CD14-positive monocyte (primary cell): ENCODE results near the gene IKZF3. TPM values are rescaled to one million over a fixed set of nuclear protein-coding genes. Genes with fewer than 3 reads are reported as not detected.
"Not testable (repeated sequence)": the region's sequence is repeated elsewhere in the genome, so short reads cannot be mapped to it uniquely, and the experiment has no call there.

ENCODE experiments used
- DNase-seq, 3 donors: peaks; one replicate each; pipeline ENCODE4 v3.0.0-alpha.2; 2011 to 2022
- H2AFZ ChIP-seq: 2 replicates; pipeline ENCODE4 v1.6.0; 2012; ENCODE audit warnings: mild to moderate bottlenecking, low read depth, low read length, inconsistent platforms; ENCODE audit not compliant: insufficient read depth, poor library complexity, severe bottlenecking
- H3K27ac ChIP-seq, 2 donors: 1 replicate in 1 of 2; 2 replicates in 1 of 2; pipeline ENCODE4 v1.5.1; 2012 to 2013; ENCODE audit warnings: low read length in 2 of 2, control low read depth in 1 of 2, inconsistent platforms in 1 of 2, low read depth in 1 of 2, mild to moderate bottlenecking in 1 of 2
- H3K27me3 ChIP-seq, 2 donors: one replicate each; pipeline versions ENCODE4 v1.6.0 to v1.6.1; 2011 to 2013; ENCODE audit warnings: low read length in 2 of 2; ENCODE audit not compliant: control insufficient read depth in 2 of 2, insufficient read depth in 2 of 2
- H3K36me3 ChIP-seq, 2 donors: replicated peaks in 1 of 2; 1 replicate in 1 of 2; 2 replicates in 1 of 2; pipeline versions ENCODE4 v1.5.1 to v1.6.1; 2012 to 2013; ENCODE audit warnings: low read length in 2 of 2, control low read depth in 1 of 2, inconsistent platforms in 1 of 2, mild to moderate bottlenecking in 1 of 2; ENCODE audit not compliant: insufficient read depth in 2 of 2, control insufficient read depth in 1 of 2
- H3K4me1 ChIP-seq, 2 donors: 1 replicate in 1 of 2; 2 replicates in 1 of 2; pipeline versions ENCODE4 v1.5.1 to v1.6.1; 2012 to 2013; ENCODE audit warnings: low read length in 2 of 2, control low read depth in 1 of 2, inconsistent platforms in 1 of 2, mild to moderate bottlenecking in 1 of 2, moderate library complexity in 1 of 2; ENCODE audit not compliant: insufficient read depth in 2 of 2, control insufficient read depth in 1 of 2
- H3K4me2 ChIP-seq: replicated peaks from 2 replicates; pipeline ENCODE3; 2012; ENCODE audit warnings: low read length, moderate library complexity, mild to moderate bottlenecking; ENCODE audit not compliant: poor library complexity, severe bottlenecking; ENCODE audit errors: extremely low read depth
- H3K4me3 ChIP-seq, 3 experiments: fragments of 200-600 bp in 1 of 3; sonication (generic) in 1 of 3; replicated peaks in 1 of 3; 1 replicate in 2 of 3; 2 replicates in 1 of 3; pipeline ENCODE4 v1.5.1; 2011 to 2013; ENCODE audit warnings: low read length in 3 of 3, mild to moderate bottlenecking in 3 of 3, control low read depth in 2 of 3, low read depth in 2 of 3, inconsistent platforms in 1 of 3, moderate library complexity in 1 of 3
- H3K79me2 ChIP-seq: 2 replicates; pipeline ENCODE4 v1.6.0; 2012; ENCODE audit warnings: mild to moderate bottlenecking, control low read depth, inconsistent platforms, low read length, moderate library complexity; ENCODE audit not compliant: insufficient read depth
- H3K9ac ChIP-seq: 2 replicates; pipeline ENCODE4 v1.6.0; 2017; ENCODE audit warnings: low read length, mild to moderate bottlenecking; ENCODE audit not compliant: insufficient read depth, poor library complexity, severe bottlenecking
- H3K9me3 ChIP-seq, 2 donors: replicated peaks in 1 of 2; 1 replicate in 1 of 2; 2 replicates in 1 of 2; pipeline versions ENCODE4 v1.5.1 to v1.6.1; 2012 to 2013; ENCODE audit warnings: low read length in 2 of 2, control low read depth in 1 of 2; ENCODE audit not compliant: control insufficient read depth in 1 of 2, insufficient read depth in 1 of 2
- H4K20me1 ChIP-seq: 2 replicates; pipeline ENCODE4 v1.6.0; 2012; ENCODE audit warnings: mild to moderate bottlenecking, low read length, control low read depth, moderate library complexity; ENCODE audit not compliant: insufficient read depth
- H3K27ac Mint-ChIP-seq, 7 donors: one replicate each; pipeline ENCODE4 v1.8.0; 2020; ENCODE audit warnings: mild to moderate bottlenecking in 7 of 7, mixed read lengths in 7 of 7, moderate library complexity in 6 of 7, inconsistent platforms in 2 of 7
- H3K27me3 Mint-ChIP-seq, 3 donors: one replicate each; pipeline ENCODE4 v1.8.0; 2021 to 2022; ENCODE audit warnings: low read depth in 3 of 3, mild to moderate bottlenecking in 3 of 3, mixed read lengths in 3 of 3, moderate library complexity in 3 of 3, inconsistent platforms in 1 of 3
- H3K36me3 Mint-ChIP-seq, 2 donors: one replicate each; pipeline ENCODE4 v1.8.0; 2020; ENCODE audit warnings: mixed read lengths in 2 of 2, inconsistent platforms in 1 of 2, mild to moderate bottlenecking in 1 of 2
- H3K4me1 Mint-ChIP-seq: one replicate; pipeline ENCODE4 v1.8.0; 2020; ENCODE audit warnings: mild to moderate bottlenecking, mixed read lengths
- H3K4me3 Mint-ChIP-seq, 2 donors: one replicate each; pipeline ENCODE4 v1.8.0; 2020; ENCODE audit warnings: mild to moderate bottlenecking in 2 of 2, mixed read lengths in 2 of 2, moderate library complexity in 1 of 2
- H3K9me3 Mint-ChIP-seq, 7 donors: one replicate each; pipeline ENCODE4 v1.8.0; 2020 to 2022; ENCODE audit warnings: mixed read lengths in 7 of 7, mild to moderate bottlenecking in 6 of 7, moderate library complexity in 6 of 7, inconsistent platforms in 2 of 7
- WGBS: methylation state at CpG from one replicate; pipeline ENCODE4 v1.1.5; 2013; ENCODE audit warnings: missing lambda C conversion rate; ENCODE audit not compliant: insufficient coverage; 5-methylcytosine and 5-hydroxymethylcytosine counted together
- intact Hi-C, 2 donors: fragments of 100-400 bp; cut with micrococcal nuclease; formaldehyde crosslinking; loops; one replicate each; pipeline versions ENCODE4 v1.15.0 to v1.15.1; 2023
- polyA plus RNA-seq, 3 donors: library from polyadenylated mRNA; depleted of rRNA in 1 of 3; unstranded in 2 of 3; stranded (reverse) in 1 of 3; fragments of 300-500 nt in 2 of 3; fragments of >200 nt in 1 of 3; fragmentation: Illumina TruSeq in 2 of 3; gene quantifications; 1 replicate in 2 of 3; 2 replicates in 1 of 3; pipeline ENCODE4 v1.2.3, GENCODE V29; 2012 to 2021
- TF ChIP-seq, protein P1 (sequence below): fragments of 200-600 bp; IDR thresholded peaks from one replicate; pipeline ENCODE4 v1.8.0; 2022; ENCODE audit warnings: antibody characterized with exemption, mild to moderate bottlenecking

IKZF3 gene
- polyA plus RNA-seq, 3 donors: 0.05 to 0.15 (median 0.05) TPM

DNA sequence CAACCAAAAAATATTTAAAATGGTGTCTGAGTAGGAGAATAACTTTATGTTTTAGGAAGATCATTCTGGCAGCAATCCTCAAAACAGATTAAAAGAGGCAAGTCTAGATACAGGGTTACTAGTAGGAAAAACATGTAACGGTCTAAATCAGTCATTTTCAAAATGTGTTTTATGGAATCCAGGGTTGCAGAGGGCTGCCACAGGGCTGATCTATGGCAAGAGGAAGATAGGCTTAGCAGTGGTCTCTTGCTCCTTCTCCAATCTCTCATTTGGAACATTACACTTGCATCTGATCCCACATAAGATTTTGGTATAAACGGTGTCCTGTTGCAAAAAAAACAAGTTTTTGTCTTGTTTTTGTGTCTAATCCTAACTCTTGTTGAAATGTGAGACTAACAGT lies 9.2 kb downstream of the IKZF3 start:
- Histone ChIP-seq H3K4me3 (no peak overlapping the region), H3K27me3 (peaks cover 7 to 33% of the 10 kb centered on the region in 2 donors), H3K79me2 (no peaks in the 10 kb centered on the region), H3K9me3 (no peaks in the 10 kb centered on the region), H2AFZ (no peak overlapping the region), H3K27ac (no peak overlapping the region), H3K4me1 (no peaks in the 10 kb centered on the region), H3K36me3 (no peaks in the 10 kb centered on the region), H3K4me2 (no peak overlapping the region), H4K20me1 (no peaks in the 10 kb centered on the region), H3K9ac (no peak overlapping the region)
- H3K4me3 Mint-ChIP-seq: no peak overlapping the region
- H3K4me1 Mint-ChIP-seq: no peaks in the 10 kb centered on the region
- H3K27ac Mint-ChIP-seq: no peak overlapping the region
- WGBS: no CpG with 5 or more reads among the region's 2 CpGs
- TF ChIP-seq, protein P1, sequence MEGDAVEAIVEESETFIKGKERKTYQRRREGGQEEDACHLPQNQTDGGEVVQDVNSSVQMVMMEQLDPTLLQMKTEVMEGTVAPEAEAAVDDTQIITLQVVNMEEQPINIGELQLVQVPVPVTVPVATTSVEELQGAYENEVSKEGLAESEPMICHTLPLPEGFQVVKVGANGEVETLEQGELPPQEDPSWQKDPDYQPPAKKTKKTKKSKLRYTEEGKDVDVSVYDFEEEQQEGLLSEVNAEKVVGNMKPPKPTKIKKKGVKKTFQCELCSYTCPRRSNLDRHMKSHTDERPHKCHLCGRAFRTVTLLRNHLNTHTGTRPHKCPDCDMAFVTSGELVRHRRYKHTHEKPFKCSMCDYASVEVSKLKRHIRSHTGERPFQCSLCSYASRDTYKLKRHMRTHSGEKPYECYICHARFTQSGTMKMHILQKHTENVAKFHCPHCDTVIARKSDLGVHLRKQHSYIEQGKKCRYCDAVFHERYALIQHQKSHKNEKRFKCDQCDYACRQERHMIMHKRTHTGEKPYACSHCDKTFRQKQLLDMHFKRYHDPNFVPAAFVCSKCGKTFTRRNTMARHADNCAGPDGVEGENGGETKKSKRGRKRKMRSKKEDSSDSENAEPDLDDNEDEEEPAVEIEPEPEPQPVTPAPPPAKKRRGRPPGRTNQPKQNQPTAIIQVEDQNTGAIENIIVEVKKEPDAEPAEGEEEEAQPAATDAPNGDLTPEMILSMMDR: no peak
- H3K27me3 Mint-ChIP-seq: peaks cover 16 to 40% (median 36%) of the 10 kb centered on the region in 3 donors
- intact Hi-C loops: no loop called here
- H3K36me3 Mint-ChIP-seq: no peaks in the 10 kb centered on the region
- H3K9me3 Mint-ChIP-seq: no peaks in the 10 kb centered on the region
- DNase-seq: no peak

GRCh38 chr17:39852239-39852638 lies 11.9 kb downstream of the IKZF3 start:
- no peaks in the 10 kb centered on the region for H3K9me3 Mint-ChIP-seq
- intact Hi-C loops: no loop called here
- H3K9me3 ChIP-seq: no peaks in the 10 kb centered on the region
- H3K9ac ChIP-seq: no peak overlapping the region
- peaks cover 2 to 27% of the 10 kb centered on the region in 2 donors for H3K27me3 ChIP-seq
- no peak overlapping the region for H3K4me3 ChIP-seq
- H3K27ac Mint-ChIP-seq: peak overlapping the region in 1 of 7 donors; percentile 2
- no peaks in the 10 kb centered on the region for H4K20me1 ChIP-seq
- peaks cover 5% of the 10 kb centered on the region for H3K4me1 Mint-ChIP-seq
- no peaks in the 10 kb centered on the region for H3K36me3 Mint-ChIP-seq
- H3K4me1 ChIP-seq: no peaks in the 10 kb centered on the region
- no peak for DNase-seq
- TF ChIP-seq, protein P1: no peak
- peaks cover 17 to 39% (median 35%) of the 10 kb centered on the region in 3 donors for H3K27me3 Mint-ChIP-seq
- H2AFZ ChIP-seq: no peak overlapping the region
- H3K27ac ChIP-seq: no peak overlapping the region
- H3K79me2 ChIP-seq: no peaks in the 10 kb centered on the region
- no peaks in the 10 kb centered on the region for H3K36me3 ChIP-seq
- 90% methylated on average over 3 of the region's 3 CpGs for WGBS
- H3K4me2 ChIP-seq: no peak overlapping the region
- H3K4me3 Mint-ChIP-seq: no peak overlapping the region

DNA sequence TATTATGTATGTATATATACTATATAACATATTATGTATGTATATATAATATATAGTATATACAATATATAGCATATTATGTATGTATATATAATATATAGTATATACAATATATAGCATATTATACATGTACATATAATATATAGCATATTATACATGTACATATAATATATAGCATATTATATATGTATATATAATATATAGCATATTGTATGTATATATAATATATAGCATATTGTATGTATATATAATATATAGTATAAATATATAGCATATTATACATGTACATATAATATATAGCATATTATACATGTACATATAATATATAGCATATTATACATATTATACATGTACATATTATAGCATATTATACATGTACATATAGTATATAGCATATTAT lies 13.9 kb downstream of the IKZF3 start:
- H4K20me1 ChIP-seq, H3K9me3 Mint-ChIP-seq, H3K36me3 Mint-ChIP-seq, H3K4me3 Mint-ChIP-seq, H3K36me3 ChIP-seq, H3K27ac ChIP-seq, H3K4me2 ChIP-seq, H3K4me1 Mint-ChIP-seq, H2AFZ ChIP-seq, DNase-seq, H3K79me2 ChIP-seq, H3K9me3 ChIP-seq, H3K4me1 ChIP-seq, H3K9ac ChIP-seq, H3K4me3 ChIP-seq, intact Hi-C loops, H3K27ac Mint-ChIP-seq: not testable (repeated sequence)
- peaks cover 10 to 27% of the 10 kb centered on the region in 2 donors for H3K27me3 ChIP-seq
- peaks cover 19 to 46% (median 40%) of the 10 kb centered on the region in 3 donors for H3K27me3 Mint-ChIP-seq
